Activated CD4-positive, CD25-positive, alpha-beta regulatory T cell (primary cell): ENCODE results near the gene MAB21L1.

Experiments used
- DNase-seq, 4 experiments: peaks; one replicate each; lab custom pipeline; 2025; lab: John Stamatoyannopoulos, UW

MAB21L1 gene

DNA sequence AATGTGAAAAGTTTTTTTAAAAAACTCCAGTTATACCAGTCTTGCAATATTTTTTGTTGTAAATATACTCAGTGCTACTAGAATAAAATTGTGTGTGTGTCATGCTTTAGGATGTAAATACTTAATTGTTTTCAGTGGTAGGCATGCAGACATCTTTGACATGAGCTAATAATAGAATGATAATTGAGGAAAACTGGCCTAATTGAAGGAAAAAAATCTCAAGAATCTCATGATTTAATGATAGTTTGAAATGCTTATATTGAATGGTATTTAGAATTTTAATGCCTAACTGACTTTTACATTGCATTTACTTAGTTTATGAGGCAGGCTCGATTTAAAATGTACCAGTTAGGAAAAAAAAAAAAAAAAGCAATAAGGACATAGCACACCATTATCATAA is 3.2 kb upstream of the MAB21L1 start:
- DNase-seq = no peak

DNA sequence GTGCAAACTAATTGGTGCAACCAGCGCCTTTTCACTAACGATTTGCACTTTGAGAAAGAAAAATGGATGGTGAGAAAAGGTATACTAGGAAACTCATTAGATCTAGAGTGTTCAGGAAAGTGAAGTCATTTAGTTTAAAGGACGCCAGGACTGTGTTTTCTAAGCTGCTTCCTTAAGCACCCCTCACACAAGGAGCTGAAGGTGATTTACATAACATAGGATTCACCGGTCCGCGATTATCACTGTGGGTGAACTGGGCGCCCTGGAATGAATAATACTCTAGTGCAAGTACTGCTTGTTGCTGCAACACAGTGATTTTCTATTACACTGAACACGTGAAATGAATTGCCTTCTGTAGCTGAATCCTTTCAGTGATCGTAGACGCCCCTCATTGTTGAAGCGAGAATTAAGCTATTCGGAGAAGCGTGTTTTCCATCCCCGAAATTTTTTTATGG is 2.6 kb upstream of the MAB21L1 start:
- no peak for DNase-seq

DNA sequence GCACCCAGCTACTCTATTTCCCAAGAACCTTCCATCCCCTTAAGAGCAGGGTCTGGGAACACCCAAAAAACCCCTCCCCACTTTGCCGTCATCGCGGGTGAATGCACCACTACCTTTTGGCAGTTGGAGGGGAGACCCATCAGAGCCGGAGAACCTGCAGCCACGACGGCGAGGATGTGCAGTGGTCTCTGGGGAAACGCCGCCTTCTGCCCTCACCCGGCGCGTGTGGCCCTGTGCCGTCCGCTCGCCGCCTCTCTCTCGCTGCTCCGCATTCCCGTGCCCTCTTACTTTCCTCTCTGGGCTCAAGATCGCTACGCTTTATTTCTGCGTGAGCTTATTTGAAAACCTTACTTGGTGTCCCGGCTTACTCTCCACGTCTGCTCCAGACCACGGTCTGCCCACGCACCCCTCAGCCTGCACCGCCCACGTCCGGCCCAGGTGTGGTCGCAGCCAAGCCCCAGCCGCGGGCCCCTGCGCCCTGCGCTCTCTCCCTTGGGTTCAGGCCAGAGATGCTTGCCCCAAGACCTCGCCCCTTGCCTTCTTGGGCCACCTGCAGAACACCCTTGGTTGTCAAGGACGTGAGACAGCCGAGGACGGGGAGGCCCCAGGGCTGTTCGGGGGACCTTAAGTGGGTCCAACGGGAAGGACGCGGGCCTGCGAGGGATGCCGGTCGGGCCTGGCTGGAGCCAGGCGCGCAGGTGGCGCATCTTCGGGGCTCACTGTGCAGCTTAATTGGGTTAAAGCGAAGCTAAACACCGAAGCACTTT is 2.0 kb upstream of the MAB21L1 start:
- no peak for DNase-seq

DNA sequence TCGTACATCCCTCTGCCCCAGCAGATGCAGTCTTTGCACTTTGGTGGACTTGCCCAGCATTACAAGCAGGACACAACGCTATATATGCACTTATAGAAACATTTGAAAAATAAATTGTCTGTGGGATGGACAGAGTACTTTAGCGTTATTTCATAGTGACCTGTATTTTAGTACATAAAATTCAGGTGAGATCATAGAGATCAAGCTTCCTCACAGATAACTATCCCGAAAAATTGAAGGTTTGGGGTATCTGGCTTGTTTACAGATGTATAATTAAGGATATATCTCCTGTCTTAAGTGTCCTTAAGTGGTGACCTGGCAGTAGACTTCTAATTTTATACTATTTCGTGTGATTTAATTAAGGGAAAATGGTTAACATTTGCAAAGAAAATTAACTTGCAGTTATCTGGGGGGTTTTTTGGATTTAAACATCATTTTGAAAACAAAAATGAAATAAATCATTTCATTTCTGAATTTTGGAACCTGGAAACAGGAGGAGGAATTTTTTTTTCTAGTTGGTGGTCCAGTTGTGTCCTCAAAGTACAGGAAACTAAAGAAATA is 977 bp upstream of the MAB21L1 start:
- no peak for DNase-seq

DNA sequence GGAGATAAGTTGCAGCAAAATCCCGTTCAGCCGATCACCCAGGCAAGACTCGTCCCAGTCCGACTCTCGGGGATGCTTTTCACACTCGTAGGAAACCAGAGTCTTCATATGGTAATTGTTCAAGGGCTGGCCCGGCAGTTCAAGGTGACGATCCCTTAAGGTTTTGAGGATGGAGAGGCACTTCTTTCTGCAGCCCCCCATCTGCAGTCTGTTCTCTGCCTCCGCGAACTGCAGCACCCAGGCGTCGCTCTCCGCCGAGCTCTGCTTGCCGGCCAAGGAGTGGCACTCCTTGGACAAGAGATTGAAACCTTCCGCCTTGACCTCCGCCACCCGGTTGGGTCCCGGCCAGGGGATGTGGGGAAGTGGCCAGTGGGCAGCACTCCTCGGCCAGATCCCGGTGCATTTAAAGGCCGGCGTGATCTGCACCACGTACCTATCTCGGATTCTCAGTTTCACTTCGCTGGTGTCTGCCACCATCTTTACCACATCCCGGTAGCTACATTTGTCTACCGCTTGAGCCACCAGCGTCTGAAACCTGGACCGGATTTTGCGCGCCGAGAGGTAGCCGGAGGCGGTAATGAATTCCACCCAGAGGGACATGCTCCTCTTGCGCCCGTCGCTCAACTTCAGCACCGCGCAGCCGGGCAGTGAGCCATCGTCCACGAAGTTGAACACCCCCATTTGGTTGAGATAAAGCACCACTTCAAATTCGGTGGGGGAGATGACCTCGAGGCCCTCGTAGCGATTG is 1.1 kb downstream of the MAB21L1 start:
- no peak for DNase-seq

DNA sequence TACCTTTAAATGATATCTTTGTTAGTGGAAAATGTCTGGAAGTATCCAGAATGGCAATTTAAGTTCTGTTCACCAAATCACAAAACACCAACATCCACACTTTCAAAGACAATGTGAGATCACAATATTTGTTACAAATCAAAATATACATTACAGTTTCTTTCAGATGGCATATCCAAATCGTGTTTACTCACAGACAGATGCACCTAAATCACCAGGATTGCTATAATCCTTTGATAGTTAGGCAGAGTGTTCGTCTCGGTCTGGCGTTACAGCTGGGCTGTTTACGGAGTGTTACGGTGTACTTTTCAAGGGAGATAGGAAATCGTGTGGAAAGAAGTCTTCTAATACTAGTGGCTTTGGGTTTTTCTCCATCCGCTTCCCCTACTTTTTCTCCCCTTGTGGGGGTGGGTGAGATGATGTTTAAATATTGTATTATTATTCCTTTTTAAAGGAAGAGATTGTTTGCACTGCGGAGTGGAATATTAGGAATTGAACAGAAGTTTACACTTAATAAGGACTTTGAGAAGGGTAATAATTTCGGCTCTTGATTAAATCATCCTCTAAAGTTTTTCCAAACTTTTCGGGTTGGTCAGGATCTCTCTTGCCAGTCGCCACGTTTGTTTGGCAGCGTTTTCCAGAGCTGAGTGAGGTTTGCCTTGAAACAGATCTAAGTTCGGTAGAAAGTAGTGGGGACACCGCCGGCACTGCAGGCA is 1.8 kb downstream of the MAB21L1 start:
- no peak for DNase-seq

DNA sequence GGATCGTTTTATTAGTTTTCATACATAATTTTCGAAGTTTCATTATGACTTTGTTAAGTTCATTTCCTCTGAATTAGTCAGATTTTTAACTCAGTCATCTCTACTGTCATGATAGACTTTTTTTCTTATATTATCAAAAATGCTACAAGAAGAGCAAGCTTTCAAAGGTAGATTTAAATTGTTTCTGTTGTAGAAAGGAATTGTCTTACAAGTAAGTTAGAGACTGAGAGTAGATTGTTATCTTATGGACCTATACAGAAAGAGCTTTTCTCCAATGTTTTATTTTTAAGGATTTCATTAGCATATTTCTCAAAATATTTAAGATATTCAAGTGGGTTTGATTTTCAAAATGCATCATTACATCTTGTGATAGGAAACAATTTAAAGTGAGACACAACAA is 2.7 kb downstream of the MAB21L1 start:
- DNase-seq = no peak

DNA sequence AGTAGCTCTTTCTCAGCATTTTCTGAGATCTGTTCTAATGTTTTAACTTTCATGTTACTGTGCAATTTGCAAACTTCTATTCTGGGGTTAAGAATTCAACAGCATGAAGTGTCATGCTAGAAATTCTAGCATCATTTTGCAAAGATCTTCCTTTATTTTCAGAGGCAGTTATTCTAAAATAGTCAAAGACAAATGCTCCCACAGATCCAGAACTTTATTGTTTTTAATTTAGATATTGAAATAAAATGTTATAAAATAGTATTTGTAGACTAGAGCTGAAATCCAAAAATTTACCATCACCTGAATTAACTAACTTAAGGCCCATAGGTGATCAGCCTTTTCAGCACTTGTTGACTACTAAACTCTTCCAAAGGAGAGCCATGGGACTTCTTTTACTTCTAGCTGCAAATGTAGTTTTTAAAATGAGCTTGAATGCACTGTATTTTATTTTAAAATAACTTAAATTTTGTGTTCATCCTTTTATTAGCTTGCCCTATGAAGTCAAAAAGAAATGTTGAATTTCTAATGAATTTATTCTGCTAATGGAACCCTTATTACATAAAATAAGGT is 3.2 kb downstream of the MAB21L1 start:
- DNase-seq = no peak

DNA sequence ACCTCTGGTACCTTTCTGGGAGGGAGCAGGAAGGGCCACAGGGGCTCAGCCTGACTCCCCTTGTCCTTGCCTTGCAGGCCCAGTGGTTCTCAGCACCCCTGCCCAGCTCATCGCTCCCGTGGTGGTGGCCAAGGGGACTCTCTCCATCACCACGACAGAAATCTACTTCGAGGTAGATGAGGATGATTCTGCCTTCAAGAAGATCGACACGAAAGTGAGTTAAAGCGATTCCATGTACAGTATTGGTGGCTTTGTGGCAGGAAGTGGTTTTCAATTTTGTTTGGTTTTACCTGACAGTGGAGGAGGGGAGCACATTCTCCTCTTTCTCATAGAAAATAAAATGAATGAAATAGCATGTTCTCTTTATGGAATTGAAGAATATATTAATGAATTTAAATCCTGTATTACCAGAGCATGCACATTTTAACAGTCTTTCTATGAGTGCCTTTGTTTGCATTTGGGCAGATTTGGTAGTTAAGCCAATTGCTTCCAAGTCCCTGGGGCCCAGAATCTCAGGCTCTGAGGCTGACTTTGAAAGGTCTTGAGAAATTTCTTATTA is 4.1 kb downstream of the MAB21L1 start:
- no peak for DNase-seq

DNA sequence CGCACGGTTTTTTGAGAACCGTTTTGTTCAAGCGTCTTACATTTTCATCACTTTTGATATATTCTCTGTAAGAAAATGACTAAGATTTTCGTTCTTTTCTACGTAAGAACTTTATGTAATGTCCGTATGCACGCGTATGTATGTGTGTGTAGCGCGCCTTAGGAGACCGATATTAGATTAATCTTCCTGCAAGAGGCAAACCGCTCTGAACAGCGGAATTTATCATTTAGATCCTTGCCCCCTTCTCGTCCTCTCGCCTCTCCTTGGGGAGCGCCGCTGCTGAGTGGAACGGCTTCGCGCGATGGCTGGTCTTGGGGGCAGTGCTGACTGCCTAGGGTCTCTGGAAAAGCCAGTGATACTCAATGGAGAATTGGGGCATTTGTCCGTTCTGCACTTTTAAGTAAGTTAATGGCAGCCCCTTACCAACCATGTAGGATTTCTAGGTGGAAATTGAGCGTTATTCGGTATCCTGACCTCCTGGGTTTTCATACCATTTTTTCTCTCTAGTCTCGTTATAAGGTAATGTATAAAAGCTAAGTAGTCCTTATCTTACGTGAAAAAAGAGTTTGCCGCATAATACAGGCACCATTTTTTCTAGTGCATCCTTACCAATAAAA is 4.7 kb downstream of the MAB21L1 start:
- DNase-seq = no peak

DNA sequence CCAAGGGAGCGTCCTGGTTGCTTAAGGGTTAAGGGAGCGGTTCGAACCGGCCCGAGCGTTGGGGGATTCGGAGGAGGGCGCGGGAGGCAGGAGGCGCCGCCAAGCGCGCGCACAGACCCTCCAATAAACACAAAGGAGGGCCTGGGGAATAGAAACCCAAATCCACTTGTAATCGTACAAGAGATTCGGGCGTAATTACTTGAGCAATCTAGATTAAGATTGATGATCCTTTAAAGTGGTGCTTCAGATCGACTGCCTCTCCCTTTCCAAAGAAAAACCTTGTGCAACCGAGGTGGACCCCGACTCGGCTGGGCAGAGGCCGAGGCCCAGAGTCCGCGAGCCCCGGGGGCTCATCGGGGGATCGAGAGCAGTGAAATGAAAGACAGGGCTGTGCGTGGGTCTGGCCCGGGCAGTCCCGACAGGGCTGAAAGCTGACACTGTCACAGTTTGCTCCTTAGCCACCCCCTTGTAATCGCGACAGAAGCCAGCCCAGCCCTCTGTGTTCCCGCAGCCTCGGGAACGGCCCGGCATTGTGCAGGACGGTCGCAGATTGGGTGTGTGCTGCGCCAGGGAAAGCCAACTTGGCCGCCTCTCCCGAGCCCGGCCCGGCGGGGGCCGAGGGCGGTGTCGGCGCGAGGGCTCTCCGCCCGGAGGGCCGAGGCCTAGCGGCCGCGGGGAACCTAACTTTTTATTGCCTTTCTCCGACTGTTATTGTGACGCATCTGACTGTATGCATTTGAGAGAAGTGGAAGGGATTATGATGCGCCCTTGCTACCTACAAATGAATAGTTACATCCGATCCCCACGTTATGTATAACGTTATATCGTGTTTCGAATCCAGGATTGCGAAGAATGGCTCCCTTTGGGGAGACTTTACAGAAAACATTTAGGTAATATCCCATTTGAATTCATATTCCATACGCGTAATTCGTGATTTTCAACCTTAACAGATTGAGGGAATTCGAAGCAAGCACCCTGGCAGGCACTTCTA is 5.5 kb downstream of the MAB21L1 start:
- no peak for DNase-seq

DNA sequence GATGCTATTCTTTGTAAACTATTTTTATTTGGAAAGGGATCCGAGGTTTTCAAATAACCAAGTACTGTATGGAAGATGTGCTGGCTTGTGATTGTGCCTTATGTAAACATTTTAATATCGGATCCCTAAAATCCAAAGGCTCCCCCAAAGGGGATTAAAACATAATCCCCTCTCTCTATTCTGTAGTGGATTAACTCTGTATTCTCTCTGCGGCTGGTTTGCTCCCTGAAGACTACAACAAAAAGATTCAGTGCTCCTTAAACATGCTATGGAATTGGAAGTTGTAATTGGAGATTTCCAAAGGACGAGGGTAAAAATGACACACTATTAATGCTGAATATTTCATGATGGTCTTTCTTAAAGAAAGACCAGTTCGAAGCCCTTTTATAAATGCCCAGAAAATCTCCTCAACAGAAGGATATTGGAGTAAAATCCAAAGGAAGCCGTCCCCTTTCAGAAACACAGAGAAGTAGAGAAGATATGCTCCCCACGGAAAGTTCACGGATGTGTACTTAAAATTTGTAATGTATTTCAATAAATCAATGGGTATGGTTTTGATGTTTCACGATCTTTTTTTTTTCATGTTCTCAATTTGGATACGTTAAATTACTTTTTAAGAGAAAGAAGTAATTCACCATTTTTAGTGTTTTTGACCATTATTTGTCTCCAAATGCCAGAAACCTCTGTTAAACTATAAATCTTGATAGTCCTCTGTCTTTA is 6.5 kb downstream of the MAB21L1 start:
- DNase-seq = no peak

DNA sequence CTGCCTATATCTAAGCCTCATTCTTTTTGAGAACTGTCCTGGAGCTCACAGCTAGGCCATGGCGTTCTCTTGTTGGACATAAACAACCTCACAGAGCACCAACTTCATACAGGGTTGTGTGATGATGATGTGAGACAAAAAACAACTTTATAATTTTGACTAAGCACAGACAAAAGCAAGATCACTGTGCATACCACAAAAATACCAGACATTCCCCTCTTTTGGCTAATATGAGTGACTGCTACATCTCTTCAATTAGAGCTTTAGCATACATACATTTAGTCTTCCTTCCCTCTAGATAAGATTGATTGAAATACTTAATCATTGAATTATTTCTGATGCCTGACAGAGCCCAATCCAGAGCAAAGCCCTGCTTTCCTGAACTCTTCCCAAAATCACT is 8.3 kb downstream of the MAB21L1 start:
- DNase-seq = no peak

DNA sequence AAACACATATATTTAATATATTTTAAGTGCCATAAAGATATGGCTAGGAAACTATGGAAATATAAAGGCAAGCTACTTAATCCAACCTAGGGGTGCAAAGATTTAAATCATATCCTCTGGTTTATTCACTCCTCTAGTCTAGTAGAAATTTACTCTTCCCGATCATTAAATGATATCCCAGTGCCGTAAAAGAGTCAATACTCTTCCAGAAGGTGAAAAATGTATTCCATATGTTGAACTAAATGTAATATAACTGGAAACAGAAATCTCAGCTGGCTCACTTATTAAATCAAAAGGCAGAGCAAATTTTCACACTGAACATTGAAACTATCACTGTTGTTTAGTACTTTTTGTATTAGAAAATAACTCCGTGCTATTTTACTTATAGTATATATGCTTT is 11.1 kb downstream of the MAB21L1 start:
- no peak for DNase-seq

DNA sequence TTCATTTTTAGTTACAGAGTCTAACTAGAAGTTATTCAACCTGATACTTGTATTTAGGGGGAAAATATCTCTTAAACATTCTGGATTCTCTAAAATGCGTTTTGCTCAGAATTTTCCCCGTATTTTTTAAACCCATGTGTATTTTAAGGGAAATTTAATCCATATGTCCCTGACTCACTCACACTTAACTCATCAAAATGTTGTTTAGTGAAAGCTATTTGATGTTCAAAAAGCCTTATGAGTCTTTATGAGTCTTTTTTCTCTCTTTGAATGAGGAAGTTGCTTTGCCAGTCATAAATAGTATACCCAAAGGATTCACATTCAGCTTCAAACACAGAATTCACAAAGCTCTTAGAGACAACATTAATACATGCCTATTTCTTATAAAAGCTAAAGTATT is 16.4 kb downstream of the MAB21L1 start:
- no peak for DNase-seq

DNA sequence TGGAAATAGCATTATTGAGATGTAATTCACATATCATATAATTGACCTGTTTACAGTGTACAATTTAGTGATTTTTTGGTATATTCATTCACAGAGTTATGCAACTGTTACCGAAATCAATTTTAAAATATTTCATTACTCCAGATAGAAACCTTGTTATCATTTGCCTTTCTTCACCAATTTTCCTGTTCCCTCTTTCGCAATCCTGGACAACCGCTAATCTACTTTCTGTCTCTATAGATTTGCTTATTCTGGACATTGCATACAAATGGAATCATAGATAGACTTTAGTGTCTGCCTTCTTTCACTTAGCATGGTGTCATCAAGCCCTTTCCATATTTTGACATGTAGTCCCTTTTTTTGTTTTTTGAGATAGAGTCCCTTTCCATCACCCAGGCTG is 19.2 kb downstream of the MAB21L1 start:
- DNase-seq = no peak

DNA sequence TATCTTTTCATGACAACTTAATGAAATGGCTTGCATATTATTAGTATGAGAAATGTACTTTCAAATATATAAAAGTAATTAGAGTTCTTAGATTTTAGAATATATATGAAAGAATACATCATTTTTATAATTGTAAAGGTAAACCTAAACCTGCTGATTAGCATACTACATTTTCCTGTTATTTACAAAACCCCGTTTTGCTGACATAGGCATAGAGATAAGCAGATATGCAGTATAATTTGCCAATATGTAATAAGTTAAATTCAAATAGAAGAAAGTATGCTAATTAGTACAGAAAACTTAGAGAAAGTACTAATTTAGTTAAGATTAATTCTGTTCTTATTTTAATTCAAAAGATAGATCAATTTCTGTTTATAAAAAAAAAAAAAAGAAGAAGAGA is 21.5 kb downstream of the MAB21L1 start:
- no peak for DNase-seq

DNA sequence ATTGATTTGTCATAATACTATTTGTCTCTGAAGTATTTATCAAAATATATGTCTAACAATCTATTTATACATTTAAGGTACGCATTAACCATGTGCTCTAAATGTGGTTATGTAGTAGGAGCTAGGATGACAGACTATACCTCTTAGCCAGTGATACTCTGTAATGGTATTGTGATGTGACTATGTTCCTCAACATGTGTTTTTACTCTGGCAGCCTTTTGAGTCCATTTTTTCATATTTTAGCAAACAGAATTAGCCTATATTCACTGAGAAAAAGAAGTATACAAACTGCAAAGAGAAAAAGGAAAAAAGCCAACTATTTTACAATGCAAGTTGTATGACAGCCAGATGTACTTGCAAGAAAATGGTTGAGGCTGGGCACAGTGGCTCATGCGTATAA is 26.7 kb downstream of the MAB21L1 start:
- no peak for DNase-seq

DNA sequence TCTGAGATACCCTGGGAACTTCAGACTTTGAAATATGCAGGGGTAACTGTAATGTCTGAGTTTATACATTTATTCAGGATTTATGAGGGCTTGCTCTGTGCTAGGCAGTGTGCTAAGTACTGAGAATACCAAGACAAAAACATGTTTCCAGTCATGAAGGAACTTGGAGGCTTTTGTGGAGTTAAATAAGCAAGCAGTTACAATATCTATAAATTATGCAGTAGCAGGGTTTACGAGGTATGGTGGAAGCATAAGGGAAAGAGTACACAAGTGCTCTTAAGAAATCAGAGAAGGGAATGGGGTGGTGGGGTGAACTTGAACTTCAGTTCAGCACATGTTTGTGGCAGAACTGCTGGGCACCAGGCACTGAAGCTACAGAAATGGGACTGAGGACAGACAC is 28.0 kb downstream of the MAB21L1 start:
- no peak for DNase-seq
